GM23248 (cell line): ENCODE data around the gene PROCA1. TPM values are rescaled to one million over a fixed set of nuclear protein-coding genes. Genes with fewer than 3 reads are reported as not detected.

Experiments used
- DNase-seq: peaks from one replicate; pipeline ENCODE4 v3.0.0-alpha.2; 2015
- H2AFZ ChIP-seq: fragments of 200-600 bp; sonication (generic); 2 replicates; pipeline ENCODE4 v1.6.1; 2016; ENCODE audit warnings: antibody characterized with exemption
- H3F3A ChIP-seq: fragments of 200-600 bp; sonication (generic); 2 replicates; pipeline ENCODE4 v1.6.1; 2016; ENCODE audit warnings: mild to moderate bottlenecking, antibody characterized with exemption, mixed run types; ENCODE audit not compliant: insufficient read depth
- H3K27ac ChIP-seq: fragments of 200-600 bp; sonication (generic); 2 replicates; pipeline ENCODE4 v1.5.1; 2016; ENCODE audit warnings: mild to moderate bottlenecking
- H3K27me3 ChIP-seq: fragments of 200-600 bp; sonication (generic); replicated peaks from 2 replicates; pipeline ENCODE4 v1.6.1; 2016; ENCODE audit warnings: mild to moderate bottlenecking; ENCODE audit not compliant: insufficient read depth
- H3K36me3 ChIP-seq: fragments of 200-600 bp; sonication (generic); 2 replicates; pipeline ENCODE4 v1.6.1; 2016; ENCODE audit warnings: low read depth, mild to moderate bottlenecking
- H3K4me1 ChIP-seq: fragments of 200-600 bp; sonication (generic); 2 replicates; pipeline ENCODE4 v1.6.1; 2016; ENCODE audit warnings: mild to moderate bottlenecking; ENCODE audit not compliant: insufficient read depth
- H3K4me2 ChIP-seq: fragments of 200-600 bp; sonication (generic); one replicate; pipeline ENCODE4 v1.6.1; 2016; ENCODE audit warnings: mild to moderate bottlenecking; ENCODE audit not compliant: unreplicated experiment
- H3K4me3 ChIP-seq: fragments of 200-600 bp; sonication (generic); 2 replicates; pipeline ENCODE4 v1.5.1; 2016; ENCODE audit warnings: mild to moderate bottlenecking
- H3K79me2 ChIP-seq: fragments of 200-600 bp; sonication (generic); 2 replicates; pipeline ENCODE4 v1.6.1; 2016; ENCODE audit warnings: mild to moderate bottlenecking; ENCODE audit not compliant: insufficient read depth
- H3K9ac ChIP-seq: fragments of 200-600 bp; sonication (generic); 2 replicates; pipeline ENCODE4 v1.6.1; 2016; ENCODE audit warnings: mild to moderate bottlenecking
- H3K9me2 ChIP-seq: fragments of 200-600 bp; sonication (generic); 2 replicates; pipeline ENCODE4 v1.6.1; 2016; ENCODE audit warnings: mixed run types, mild to moderate bottlenecking, moderate library complexity; ENCODE audit not compliant: insufficient read depth
- H3K9me3 ChIP-seq: fragments of 200-600 bp; sonication (generic); one replicate; pipeline ENCODE4 v1.6.1; 2017; ENCODE audit warnings: low read depth
- H4K20me1 ChIP-seq: fragments of 200-600 bp; sonication (generic); 2 replicates; pipeline ENCODE4 v1.6.0; 2016; ENCODE audit not compliant: insufficient read depth
- EZH2 ChIP-seq: fragments of 200-600 bp; sonication (generic); IDR thresholded peaks from 2 replicates; pipeline ENCODE4 v1.6.1; 2018; ENCODE audit warnings: antibody characterized with exemption, mild to moderate bottlenecking; ENCODE audit not compliant: insufficient read depth, poor library complexity, severe bottlenecking
- EZH2phosphoT487 ChIP-seq: fragments of 200-600 bp; sonication (generic); IDR thresholded peaks from 2 replicates; pipeline ENCODE4 v1.6.1; 2018; ENCODE audit warnings: antibody characterized with exemption, moderate library complexity, mild to moderate bottlenecking, low read depth; ENCODE audit not compliant: insufficient read depth
- WGBS, 2 experiments: methylation state at CpG; one replicate each; pipeline ENCODE4 v1.1.6; 2015 to 2017; ENCODE audit warnings: low lambda C conversion rate in 2 of 2, low coverage in 1 of 2; ENCODE audit errors: missing lambda C conversion rate in 2 of 2; 5-methylcytosine and 5-hydroxymethylcytosine counted together
- in situ Hi-C: fragments of 300-500 bp; cut with MboI; formaldehyde crosslinking; loops from 2 replicates; pipeline ENCODE4 v1.15.0; 2020
- polyA plus RNA-seq: library from polyadenylated mRNA; unstranded; fragments of >200 nt; fragmentation: Nextera tagmentation; extraction: Ambion mirVana; gene quantifications from 2 replicates; pipeline ENCODE4 v1.2.1, GENCODE V29; 2016
- total RNA-seq: library from RNA; depleted of rRNA; stranded (reverse); fragments of >200 nt; shearing (Covaris generic); gene quantifications from 2 replicates; pipeline ENCODE4 v1.2.3, GENCODE V29; 2014

The PROCA1 gene
- total and polyA plus RNA-seq, 2 experiments from 2014 or later = 0.41 to 0.65 TPM

- Histone ChIP-seq H3F3A (no peaks in the 10 kb centered on the region), H3K27me3 (no peaks in the 10 kb centered on the region), H4K20me1 (no peaks in the 10 kb centered on the region), H3K79me2 (no peaks in the 10 kb centered on the region), H3K9me2 (no peaks in the 10 kb centered on the region), H3K27ac (no peak overlapping the region), H3K9ac (no peak overlapping the region), H3K4me3 (no peak overlapping the region), H3K4me2 (no peak overlapping the region), H2AFZ (no peak overlapping the region), H3K4me1 (no peaks in the 10 kb centered on the region), H3K9me3 (no peaks in the 10 kb centered on the region), H3K36me3 (peaks cover 12% of the 10 kb centered on the region; the same call in 1 of the 2 replicates)
- TF ChIP-seq EZH2phosphoT487 = no peak
- TF ChIP-seq EZH2 = no peak
- WGBS, 2 experiments = 57 to 58% methylated on average over 3 of the region's 3 CpGs
- no peak for DNase-seq
- in situ Hi-C loops = no loop called here
Observed at GRCh38 chr17:28702752-28703150, 8.9 kb downstream of the PROCA1 start.

- H4K20me1 ChIP-seq = no peaks in the 10 kb centered on the region
- no peak overlapping the region for H3K4me2 ChIP-seq
- peaks cover 17% of the 10 kb centered on the region; the same call in 1 of the 2 replicates for H3K36me3 ChIP-seq
- no peaks in the 10 kb centered on the region for H3K4me1 ChIP-seq
- 71 to 76% methylated on average over 10 of the region's 10 CpGs for WGBS, 2 experiments
- no peaks in the 10 kb centered on the region for H3K27me3 ChIP-seq
- no peak overlapping the region for H3K4me3 ChIP-seq
- DNase-seq = no peak
- in situ Hi-C loops = no loop called here
- no peak for TF ChIP-seq EZH2phosphoT487
- no peak for TF ChIP-seq EZH2
- H3K9me3 ChIP-seq = no peaks in the 10 kb centered on the region
- H3K9ac ChIP-seq = no peak overlapping the region
- no peaks in the 10 kb centered on the region for H3K9me2 ChIP-seq
- no peaks in the 10 kb centered on the region for H3F3A ChIP-seq
- no peak overlapping the region for H2AFZ ChIP-seq
- H3K79me2 ChIP-seq = no peaks in the 10 kb centered on the region
- no peak overlapping the region for H3K27ac ChIP-seq
Observed at GRCh38 chr17:28702026-28702751, 9.5 kb downstream of the PROCA1 start.

GRCh38 chr17:28700830-28701492, 10.7 kb downstream of the PROCA1 start:
- H3K27me3 ChIP-seq = no peaks in the 10 kb centered on the region
- no peaks in the 10 kb centered on the region for H3K9me3 ChIP-seq
- H3K9ac ChIP-seq = no peak overlapping the region
- no peaks in the 10 kb centered on the region for H3K79me2 ChIP-seq
- H3K36me3 ChIP-seq = peaks cover 27% of the 10 kb centered on the region; the same call in 1 of the 2 replicates
- no peaks in the 10 kb centered on the region for H3K9me2 ChIP-seq
- H4K20me1 ChIP-seq = no peaks in the 10 kb centered on the region
- H2AFZ ChIP-seq = no peak overlapping the region
- no peak overlapping the region for H3K27ac ChIP-seq
- DNase-seq = no peak
- in situ Hi-C loops = no loop called here
- 88 to 92% methylated on average over 9 to 10 of the region's 10 CpGs for WGBS, 2 experiments
- H3F3A ChIP-seq = no peaks in the 10 kb centered on the region
- H3K4me2 ChIP-seq = no peak overlapping the region
- H3K4me3 ChIP-seq = no peak overlapping the region
- TF ChIP-seq EZH2phosphoT487 = no peak
- no peak for TF ChIP-seq EZH2
- H3K4me1 ChIP-seq = no peaks in the 10 kb centered on the region

- DNase-seq = no peak
- Histone ChIP-seq H3K4me1 (no peaks in the 10 kb centered on the region), H3K36me3 (peaks cover 31% of the 10 kb centered on the region), H3K4me2 (no peak overlapping the region), H3K9ac (no peak overlapping the region), H3K27me3 (no peaks in the 10 kb centered on the region), H3K4me3 (no peak overlapping the region), H3F3A (no peaks in the 10 kb centered on the region), H3K27ac (no peak overlapping the region), H2AFZ (no peak overlapping the region), H3K9me3 (no peaks in the 10 kb centered on the region), H4K20me1 (no peaks in the 10 kb centered on the region), H3K79me2 (no peaks in the 10 kb centered on the region), H3K9me2 (no peaks in the 10 kb centered on the region)
- 86% methylated on average over 8 of the region's 8 CpGs for WGBS, 2 experiments
- in situ Hi-C loops = no loop called here
- TF ChIP-seq EZH2 (no peak), EZH2phosphoT487 (no peak)
Observed at GRCh38 chr17:28700278-28700677, 11.4 kb downstream of the PROCA1 start.
